NCI-H226 (cell line): ENCODE measurements around the gene ZCCHC13.
"Not testable (repeated sequence)": the region's sequence is repeated elsewhere in the genome, so short reads cannot be mapped to it uniquely, and the experiment has no call there.

Experiments
- DNase-seq: peaks from one replicate; pipeline ENCODE4 v3.0.0-alpha.2; 2015

Gene ZCCHC13

GRCh38 chrX:74304016-74304415, at the start of gene ZCCHC13:
Gene ZCCHC13, plus strand, starts transcription at chrX:74304180. Its CDS starts 87 bp downstream, at chrX:74304267.
- DNase-seq: no peak

GRCh38 chrX:74258111-74258510, 45.9 kb upstream of the ZCCHC13 start:
- DNase-seq: not testable (repeated sequence)

- no peak for DNase-seq
These were observed 44.0 kb upstream of the ZCCHC13 start for GRCh38 chrX:74259885-74260491.

GRCh38 chrX:74262452-74263209, 41.3 kb upstream of the ZCCHC13 start:
- no peak for DNase-seq

GRCh38 chrX:74270393-74270792, 33.6 kb upstream of the ZCCHC13 start:
- no peak for DNase-seq

- DNase-seq: no peak
These were observed 31.8 kb upstream of the ZCCHC13 start for GRCh38 chrX:74272230-74272629.

GRCh38 chrX:74274516-74274915, 29.5 kb upstream of the ZCCHC13 start:
- no peak for DNase-seq

GRCh38 chrX:74277320-74277719, 26.7 kb upstream of the ZCCHC13 start:
- no peak for DNase-seq

GRCh38 chrX:74277846-74278245, 26.1 kb upstream of the ZCCHC13 start:
- DNase-seq: no peak

- DNase-seq: no peak
These were observed 23.2 kb upstream of the ZCCHC13 start for GRCh38 chrX:74280759-74281158.

GRCh38 chrX:74284391-74284952, 19.5 kb upstream of the ZCCHC13 start:
- no peak for DNase-seq

GRCh38 chrX:74286950-74287740, 16.8 kb upstream of the ZCCHC13 start:
- no peak for DNase-seq

GRCh38 chrX:74291577-74291963, 12.4 kb upstream of the ZCCHC13 start:
- DNase-seq: no peak

GRCh38 chrX:74291964-74292807, 11.8 kb upstream of the ZCCHC13 start:
- DNase-seq: peak; percentile 73

- no peak for DNase-seq
These were observed 11.2 kb upstream of the ZCCHC13 start for GRCh38 chrX:74292808-74293123.

- peak; percentile 28 for DNase-seq
These were observed 10.5 kb upstream of the ZCCHC13 start for GRCh38 chrX:74293343-74293946.

GRCh38 chrX:74295101-74295500, 8.9 kb upstream of the ZCCHC13 start:
- DNase-seq: no peak

- no peak for DNase-seq
These were observed 6.2 kb upstream of the ZCCHC13 start for GRCh38 chrX:74297766-74298165.

GRCh38 chrX:74300869-74301268, 3.1 kb upstream of the ZCCHC13 start:
- no peak for DNase-seq

- no peak for DNase-seq
These were observed 14.7 kb downstream of the ZCCHC13 start for GRCh38 chrX:74318672-74319071.

- DNase-seq: not testable (repeated sequence)
These were observed 15.3 kb downstream of the ZCCHC13 start for GRCh38 chrX:74319321-74319720.

GRCh38 chrX:74321191-74321590, 17.2 kb downstream of the ZCCHC13 start:
- no peak for DNase-seq
